GM12801 (cell line): ENCODE data around the gene MFSD6L.

ENCODE experiments used
- TF ChIP-seq, protein P1 (sequence below): IDR thresholded peaks from one replicate; pipeline ENCODE4 v1.5.1; 2011; ENCODE audit warnings: control low read depth; ENCODE audit not compliant: insufficient read length; ENCODE audit errors: extremely low read depth

MFSD6L gene, protein sequence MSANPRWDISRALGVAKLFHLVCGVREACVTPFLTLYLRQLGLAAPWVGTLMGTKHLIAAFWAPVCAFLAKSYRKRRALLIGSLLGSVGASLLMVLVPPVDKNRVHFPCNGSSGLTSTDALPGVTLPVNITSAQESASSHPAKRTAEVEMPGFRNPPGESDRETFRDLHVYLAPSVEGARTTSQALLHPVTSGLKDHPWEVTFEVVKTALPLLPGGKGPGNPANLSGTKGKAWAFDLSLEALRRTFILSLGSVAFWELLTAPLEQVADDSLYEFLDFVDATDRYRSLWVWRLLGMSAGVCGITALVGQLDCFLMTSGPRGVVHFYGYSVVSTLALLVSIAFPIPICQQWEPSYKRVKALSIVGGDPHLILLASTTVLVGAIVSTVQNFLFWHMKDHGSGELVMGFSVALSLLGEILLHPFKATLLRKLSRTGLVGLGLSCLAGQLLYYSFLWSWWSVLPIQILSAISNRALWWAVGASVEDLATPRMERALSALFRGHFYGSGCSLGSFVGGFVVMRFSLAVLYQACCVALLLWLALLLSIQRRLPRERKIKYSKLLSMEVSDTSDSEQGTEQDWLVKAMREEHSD

GRCh38 chr17:8798846-8799569 is at the start of gene MFSD6L:
Gene MFSD6L, minus strand, starts transcription at chr17:8799365. Its CDS starts 245 bp downstream, at chr17:8799120.
- TF ChIP-seq, protein P1, sequence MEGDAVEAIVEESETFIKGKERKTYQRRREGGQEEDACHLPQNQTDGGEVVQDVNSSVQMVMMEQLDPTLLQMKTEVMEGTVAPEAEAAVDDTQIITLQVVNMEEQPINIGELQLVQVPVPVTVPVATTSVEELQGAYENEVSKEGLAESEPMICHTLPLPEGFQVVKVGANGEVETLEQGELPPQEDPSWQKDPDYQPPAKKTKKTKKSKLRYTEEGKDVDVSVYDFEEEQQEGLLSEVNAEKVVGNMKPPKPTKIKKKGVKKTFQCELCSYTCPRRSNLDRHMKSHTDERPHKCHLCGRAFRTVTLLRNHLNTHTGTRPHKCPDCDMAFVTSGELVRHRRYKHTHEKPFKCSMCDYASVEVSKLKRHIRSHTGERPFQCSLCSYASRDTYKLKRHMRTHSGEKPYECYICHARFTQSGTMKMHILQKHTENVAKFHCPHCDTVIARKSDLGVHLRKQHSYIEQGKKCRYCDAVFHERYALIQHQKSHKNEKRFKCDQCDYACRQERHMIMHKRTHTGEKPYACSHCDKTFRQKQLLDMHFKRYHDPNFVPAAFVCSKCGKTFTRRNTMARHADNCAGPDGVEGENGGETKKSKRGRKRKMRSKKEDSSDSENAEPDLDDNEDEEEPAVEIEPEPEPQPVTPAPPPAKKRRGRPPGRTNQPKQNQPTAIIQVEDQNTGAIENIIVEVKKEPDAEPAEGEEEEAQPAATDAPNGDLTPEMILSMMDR: no peak

- TF ChIP-seq, protein P1: no peak
Measured at GRCh38 chr17:8847891-8848290, 48.7 kb upstream of the MFSD6L start.

DNA sequence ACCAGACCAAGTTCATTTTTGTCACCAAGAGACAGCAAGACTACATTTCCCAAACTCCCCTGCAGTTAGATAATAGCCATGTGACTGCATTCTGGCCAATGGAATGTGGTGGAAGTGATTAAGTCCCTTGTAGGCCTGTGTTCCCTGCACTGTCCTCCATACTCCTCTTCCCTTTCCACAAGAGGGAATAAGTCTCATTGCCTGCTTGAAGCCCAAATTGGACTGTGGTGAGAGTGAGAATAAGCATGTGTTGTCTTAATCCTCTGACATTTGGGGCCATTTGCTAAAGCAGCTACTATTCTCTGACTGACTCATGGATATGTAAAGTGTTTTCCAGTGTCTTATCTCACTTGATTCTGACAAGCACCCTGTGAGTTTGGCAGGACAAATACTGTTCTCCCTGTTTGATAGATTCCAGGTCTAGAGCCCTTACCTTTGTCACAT is 47.6 kb upstream of the MFSD6L start:
- TF ChIP-seq, protein P1: no peak

DNA sequence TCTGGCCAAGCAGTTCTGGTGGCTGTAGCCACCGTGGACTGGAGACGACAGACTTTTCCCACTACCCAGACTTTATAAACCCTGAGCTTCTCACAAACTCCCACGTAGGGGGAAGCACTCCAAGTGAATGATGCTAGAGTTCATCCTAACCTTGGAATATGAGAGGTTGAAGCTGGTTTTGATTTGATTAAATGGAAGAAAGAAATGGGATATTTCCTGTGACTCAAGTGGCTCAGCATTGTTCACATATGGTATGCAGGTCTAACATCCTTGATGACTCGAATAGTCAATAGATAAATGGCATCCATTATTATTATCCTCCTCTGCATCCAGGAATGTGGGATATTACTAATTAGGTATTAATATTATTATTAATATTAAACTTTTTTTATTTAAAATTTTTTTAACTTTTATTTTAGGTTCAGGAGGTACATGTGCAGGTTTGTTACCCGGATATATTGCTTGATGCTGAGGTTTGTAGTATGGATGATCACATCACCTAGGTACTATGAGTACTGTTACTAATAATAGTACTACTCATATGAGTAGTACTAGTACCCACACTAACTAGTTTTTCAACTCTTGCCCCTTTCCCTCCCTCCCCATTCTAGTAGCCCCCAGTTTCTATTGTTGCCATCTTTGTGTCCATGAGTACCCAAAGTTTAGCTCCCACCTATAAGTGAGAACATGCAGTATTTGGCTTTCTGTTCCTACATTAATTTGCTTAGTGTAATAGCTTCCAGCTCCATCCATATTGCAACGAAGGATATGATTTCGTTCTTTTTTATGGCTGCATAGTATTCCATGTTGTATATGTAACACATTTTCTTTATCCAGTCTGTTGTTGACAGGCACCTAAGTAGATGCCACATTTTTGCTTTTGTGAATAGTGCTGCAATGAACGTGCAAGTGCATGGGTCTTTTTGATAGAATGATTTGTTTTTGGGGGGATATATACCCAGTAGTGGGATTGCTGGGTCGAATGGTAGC is 45.4 kb upstream of the MFSD6L start:
- TF ChIP-seq, protein P1: no peak

DNA sequence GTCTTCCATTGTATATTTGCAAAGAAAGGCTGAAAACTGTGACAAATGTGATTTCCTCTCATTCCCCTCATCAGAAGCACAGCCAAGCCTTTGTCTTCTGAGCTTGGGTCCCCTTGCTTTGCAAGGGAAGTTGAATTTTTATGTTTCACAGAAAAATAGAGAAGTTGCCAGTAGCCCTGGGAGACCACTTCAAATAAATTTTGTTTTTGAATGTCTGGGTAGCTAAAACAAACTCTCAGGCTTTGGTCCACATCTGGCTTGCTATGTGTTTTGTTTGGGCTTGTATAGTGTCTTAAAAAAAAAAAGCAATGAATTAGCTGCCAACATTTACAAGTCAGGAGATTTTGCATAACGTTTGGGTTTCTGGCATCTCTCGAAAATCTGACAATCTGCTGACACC is 44.2 kb upstream of the MFSD6L start:
- TF ChIP-seq, protein P1: no peak

DNA sequence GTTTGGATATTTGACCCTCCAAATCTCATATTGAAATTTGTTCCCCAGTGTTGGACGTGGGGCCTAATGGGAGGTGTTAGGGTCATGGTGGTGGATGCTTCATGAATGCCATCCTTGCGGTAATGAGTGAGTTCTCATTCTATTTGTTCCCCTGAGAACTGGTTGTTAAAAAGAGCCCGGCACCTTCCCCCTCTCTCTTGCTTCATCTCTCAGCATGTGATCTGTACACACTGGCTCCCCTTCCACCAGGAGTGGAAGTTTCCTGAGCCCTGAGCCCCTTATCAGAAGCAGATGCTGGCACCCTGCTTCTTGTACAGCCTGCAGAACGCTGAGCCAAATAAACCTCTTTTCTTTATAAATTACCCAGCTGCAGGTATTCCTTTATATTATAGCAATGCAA is 42.7 kb upstream of the MFSD6L start:
- TF ChIP-seq, protein P1: no peak
